ENCODE measurements around the gene KCNIP1. TPM values are rescaled to one million over a fixed set of nuclear protein-coding genes. Genes with fewer than 3 reads are reported as not detected.

KCNIP1 gene
- total and polyA plus RNA-seq, 9 of the 15 experiments (the other 6 are each of a cell fraction or from before 2014, with no cell fraction given) = not detected

- TF ChIP-seq ZNF143 (CRISPR knock-in tag; IDR thresholded peaks at IDR 0.05) = no peak
- no peak for TF ChIP-seq FOXA1 (IDR thresholded peaks at IDR 0.05; ENCODE audit: borderline replicate concordance)
- no peak for TF ChIP-seq EZH2 (IDR thresholded peaks at IDR 0.05; ENCODE audit: borderline replicate concordance, low read depth, low read length)
Observed at GRCh38 chr5:170633235-170634081, 129.6 kb downstream of the KCNIP1 start (continued).

- in situ Hi-C loops (cut with MboI) = no loop called here
- FAIRE-seq (no peak), ATAC-seq (no peak), DNase-seq (ENCODE audit: extremely low read depth in 1 of 4, low spot score in 3 of 4) (no peak)
- no peaks in the 10 kb centered on the region for H3K9me3 ChIP-seq (replicated peaks; ENCODE audit: control insufficient read depth, insufficient read depth, low read depth, low read length)
- no peak overlapping the region for H3K4me2 ChIP-seq (ENCODE audit: insufficient read depth, low read length)
- intact Hi-C loops (cut with micrococcal nuclease) = no loop called here
- H3K36me3 ChIP-seq (ENCODE audit: control insufficient read depth, insufficient read depth, low read length) = no peaks in the 10 kb centered on the region
- H3K9me1 ChIP-seq (ENCODE audit: control insufficient read depth, insufficient read depth, low read length) = peaks cover 3% of the 10 kb centered on the region
- 4% methylated on average over 6 of the region's 6 CpGs for WGBS (ENCODE audit: insufficient coverage, low coverage, missing lambda C conversion rate)
- H4K20me1 ChIP-seq (replicated peaks; ENCODE audit: control insufficient read depth, insufficient read depth, low read length) = peaks cover 25% of the 10 kb centered on the region
- H3K9ac ChIP-seq (ENCODE audit: insufficient read depth in 1 of 2, low read depth in 2 of 2, low read length in 2 of 2) = no peak overlapping the region
- H3K27me3 ChIP-seq (ENCODE audit: control insufficient read depth in 2 of 2, insufficient read depth in 2 of 2, low read length in 2 of 2) = peaks cover 0 to 4% of the 10 kb centered on the region in 2 experiments; a peak in 1 of 5 replicates
- no peak overlapping the region for H3K27ac ChIP-seq (ENCODE audit: extremely low read depth, low read depth, low read length)
- H3K4me1 ChIP-seq (replicated peaks in 1 of 2; ENCODE audit: control insufficient read depth in 2 of 2, insufficient read depth in 2 of 2, low read length in 2 of 2) = peaks cover 4 to 11% of the 10 kb centered on the region in 2 experiments; a peak in 4 of 5 replicates
- H2AFZ ChIP-seq (ENCODE audit: low read depth, low read length) = no peak overlapping the region
- BruUV-seq (replicated peaks) = no TSS peak
- no peaks in the 10 kb centered on the region for H3K79me2 ChIP-seq (ENCODE audit: control insufficient read depth, insufficient read depth, low read length)
- H3K4me3 ChIP-seq = no peak overlapping the region
- TF ChIP-seq HDAC2 (IDR thresholded peaks at IDR 0.05) (no peak), RBM25 (IDR thresholded peaks at IDR 0.05; ENCODE audit: low read depth, low read length, severe bottlenecking) (peak; percentile 51), MAFF (IDR thresholded peaks at IDR 0.05; ENCODE audit: low read length) (no peak), SMARCB1 (IDR thresholded peaks at IDR 0.05; ENCODE audit: insufficient read length, low read depth) (no peak)
- POLR2A ChIA-PET = interaction anchor here (1.2 kb wide), 1 partner anchor 21 kb away, joined by 3 read pairs; no protein-coding TSS in a partner anchor
- CTCF ChIA-PET (ENCODE audit: low intra/inter-chr PET ratio) = interaction anchor here (1.5 kb wide), 1 partner anchor 31 kb away, joined by 4 read pairs; no protein-coding TSS in a partner anchor
Observed at GRCh38 chr5:170634256-170634990, 130.6 kb downstream of the KCNIP1 start.
